ENCODE results near the gene FAM171A2. TPM values are rescaled to one million over a fixed set of nuclear protein-coding genes. Genes with fewer than 3 reads are reported as not detected.
"Not testable (repeated sequence)": the region's sequence is repeated elsewhere in the genome, so short reads cannot be mapped to it uniquely, and the experiment has no call there.

The FAM171A2 gene
- total RNA-seq, 4 donors from 2014 or later = 0.10 to 0.47 (median 0.23) TPM; not detected in 1

GRCh38 chr17:44331249-44331760 is 32.3 kb downstream of the FAM171A2 start:
- intact Hi-C loops (cut with DNase I; ENCODE audit: low total_unique reads) (loop anchor here (1.0 kb wide), 1 partner anchor 121 kb away; no protein-coding TSS in a partner anchor), in situ Hi-C loops (cut with MboI; ENCODE audit: low sequenced_read_pairs in 4 of 4) (loop anchor here in 3 of 4 donors (5.0 to 10.0 kb wide), 3 partner anchors 119 to 129 kb away; no protein-coding TSS in a partner anchor)
- TF ChIP-seq CTCF (IDR thresholded peaks at IDR 0.05 in 4 of 5, conservative IDR thresholded peaks at IDR 0.05 in 1 of 5) (peak; percentile 83 to 88 (median 85)), POLR2A (IDR thresholded peaks at IDR 0.05) (no peak)
- peak; percentile 57 to 72 for ATAC-seq
- Histone ChIP-seq H3K27ac (peak overlapping the region; percentile 29 to 60 (median 47)), H3K27me3 (no peaks in the 10 kb centered on the region), H3K4me3 (no peak overlapping the region), H3K9me3 (no peaks in the 10 kb centered on the region), H3K36me3 (no peaks in the 10 kb centered on the region), H3K4me1 (peaks cover 4 to 5% of the 10 kb centered on the region in 2 donors)
- DNase-seq = peak; percentile 56 to 78

GRCh38 chr17:44330263-44330662 is 33.4 kb downstream of the FAM171A2 start:
- H3K36me3 ChIP-seq; H3K9me3 ChIP-seq; H3K27me3 ChIP-seq; ATAC-seq; H3K27ac ChIP-seq; DNase-seq; H3K4me3 ChIP-seq; intact Hi-C loops (cut with DNase I; ENCODE audit: low total_unique reads): not testable (repeated sequence)
- peaks cover 10 to 14% of the 10 kb centered on the region in 2 donors for H3K4me1 ChIP-seq
- in situ Hi-C loops (cut with MboI; ENCODE audit: low sequenced_read_pairs in 4 of 4) = loop anchor here in 3 of 4 donors (5.0 to 10.0 kb wide), 3 partner anchors 118 to 128 kb away; no protein-coding TSS in a partner anchor

DNA sequence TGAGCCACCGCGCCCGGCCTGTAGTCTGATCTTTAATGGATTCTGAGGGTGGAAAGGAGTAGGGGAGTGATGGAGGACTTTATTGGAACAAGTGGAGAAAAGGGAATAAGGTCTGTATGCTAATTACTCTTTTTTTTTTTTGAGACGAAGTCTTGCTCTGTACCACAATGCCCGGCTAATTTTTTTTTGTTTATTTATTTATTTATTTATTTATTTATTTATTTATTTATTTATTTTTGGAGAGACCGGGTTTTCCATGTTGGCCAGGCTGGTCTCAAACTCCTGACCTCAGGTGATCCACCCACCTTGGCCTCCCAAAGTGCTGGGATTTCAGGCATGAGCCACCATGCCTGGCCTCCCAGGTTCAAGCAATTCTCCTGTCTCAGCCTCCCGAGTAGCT is 34.1 kb downstream of the FAM171A2 start:
- H3K27ac ChIP-seq, ATAC-seq, H3K9me3 ChIP-seq, H3K36me3 ChIP-seq, H3K27me3 ChIP-seq, DNase-seq, H3K4me3 ChIP-seq: not testable (repeated sequence)
- in situ Hi-C loops (cut with MboI; ENCODE audit: low sequenced_read_pairs in 4 of 4) = loop anchor here in 2 of 4 donors (5.0 to 10.0 kb wide), 2 partner anchors 127 to 185 kb away; partner anchors contain the start of gene HROB (in 1 of the 2)
- H3K4me1 ChIP-seq = peaks cover 10 to 14% of the 10 kb centered on the region in 2 donors
- intact Hi-C loops (cut with DNase I; ENCODE audit: low total_unique reads) = loop anchor here (5.0 kb wide), 1 partner anchor 207 kb away; the partner anchor contains the start of gene HDAC5

GRCh38 chr17:44327715-44328449 is 35.8 kb downstream of the FAM171A2 start:
- in situ Hi-C loops (cut with MboI; ENCODE audit: low sequenced_read_pairs in 4 of 4) = loop anchor here in 2 of 4 donors (5.0 to 10.0 kb wide), 2 partner anchors 126 to 183 kb away; partner anchors contain the start of gene HROB (in 1 of the 2)
- peak overlapping the region in 2 of 4 donors; percentile 72 to 86 for H3K27ac ChIP-seq
- DNase-seq = no peak
- no peak overlapping the region for H3K4me3 ChIP-seq
- no peak for ATAC-seq
- no peaks in the 10 kb centered on the region for H3K9me3 ChIP-seq
- TF ChIP-seq CTCF (IDR thresholded peaks at IDR 0.05 in 4 of 5, conservative IDR thresholded peaks at IDR 0.05 in 1 of 5) = no peak
- H3K27me3 ChIP-seq = no peaks in the 10 kb centered on the region
- H3K4me1 ChIP-seq = peaks cover 16 to 28% of the 10 kb centered on the region in 2 donors
- no peaks in the 10 kb centered on the region for H3K36me3 ChIP-seq
- intact Hi-C loops (cut with DNase I; ENCODE audit: low total_unique reads) = loop anchor here (5.0 kb wide), 1 partner anchor 206 kb away; the partner anchor contains the start of gene HDAC5

DNA sequence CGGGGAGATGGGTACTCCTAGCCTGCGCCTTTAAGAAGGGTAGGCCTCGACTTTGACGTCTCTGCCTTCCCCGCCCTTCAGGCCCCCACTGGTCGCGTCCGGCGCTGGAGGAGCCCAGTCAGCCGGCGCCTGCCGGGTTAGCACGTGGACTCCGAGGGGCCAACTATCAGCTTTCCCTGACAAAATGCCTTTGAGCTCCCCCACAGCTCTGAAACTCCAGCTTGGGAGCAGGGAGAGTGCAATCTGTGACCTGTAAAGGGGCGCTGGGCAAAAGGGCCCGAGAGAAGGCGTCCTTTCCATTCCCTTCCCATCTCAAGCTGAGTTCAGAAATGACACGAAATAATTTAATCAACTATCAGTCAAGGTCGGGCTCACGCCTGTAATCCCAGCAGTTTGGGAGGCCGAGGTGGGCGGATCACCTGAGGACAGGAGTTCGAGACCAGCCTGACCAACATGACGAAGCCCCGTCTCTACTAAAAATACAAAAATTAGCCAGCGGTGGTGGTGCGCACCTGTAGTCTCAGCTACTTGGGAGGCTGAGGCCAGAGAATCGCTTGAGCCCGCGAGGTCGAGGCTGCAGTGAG is 36.7 kb downstream of the FAM171A2 start:
- DNase-seq (peak; percentile 97 to 98), ATAC-seq (peak; percentile 61 to 69)
- Histone ChIP-seq H3K4me1 (peaks cover 16 to 28% of the 10 kb centered on the region in 2 donors), H3K36me3 (peaks cover 0 to 8% of the 10 kb centered on the region in 2 donors), H3K4me3 (peak overlapping the region in 3 of 4 donors; percentile 53 to 92 (median 73)), H3K9me3 (no peaks in the 10 kb centered on the region), H3K27me3 (no peaks in the 10 kb centered on the region), H3K27ac (peak overlapping the region; percentile 86 to 99 (median 94))
- in situ Hi-C loops (cut with MboI; ENCODE audit: low sequenced_read_pairs in 4 of 4) = loop anchor here in 2 of 4 donors (5.0 to 10.0 kb wide), 2 partner anchors 125 to 182 kb away; partner anchors contain the start of gene HROB (in 1 of the 2)
- TF ChIP-seq POLR2A (IDR thresholded peaks at IDR 0.05) (peak in 1 of 2 donors; percentile 15), CTCF (IDR thresholded peaks at IDR 0.05 in 4 of 5, conservative IDR thresholded peaks at IDR 0.05 in 1 of 5) (peak in 1 of 5 experiments; percentile 58)
- intact Hi-C loops (cut with DNase I; ENCODE audit: low total_unique reads) = loop anchor here (5.0 kb wide), 1 partner anchor 205 kb away; the partner anchor contains the start of gene HDAC5

All from gastrocnemius medialis (tissue), 4 donors.